Thyroid gland (tissue), 4 donors: ENCODE results near the gene MYEOV.

Source experiments
- POLR2A ChIP-seq, 2 donors: fragments of 450-650 bp; IDR thresholded peaks; one replicate each; pipeline ENCODE4 v1.6.1; 2017; ENCODE audit warnings: antibody characterized with exemption in 2 of 2, mild to moderate bottlenecking in 2 of 2, moderate library complexity in 1 of 2
- TF ChIP-seq, protein P1 (sequence below), 6 experiments: fragments of 200-600 bp in 3 of 6; fragments of 450-650 bp in 3 of 6; sonication (generic) in 3 of 6; IDR thresholded peaks; one replicate each; pipeline ENCODE4 v1.5.1; 2016 to 2019; ENCODE audit warnings: antibody characterized with exemption in 6 of 6, mild to moderate bottlenecking in 2 of 6, inconsistent platforms in 1 of 6, moderate library complexity in 1 of 6

DNA sequence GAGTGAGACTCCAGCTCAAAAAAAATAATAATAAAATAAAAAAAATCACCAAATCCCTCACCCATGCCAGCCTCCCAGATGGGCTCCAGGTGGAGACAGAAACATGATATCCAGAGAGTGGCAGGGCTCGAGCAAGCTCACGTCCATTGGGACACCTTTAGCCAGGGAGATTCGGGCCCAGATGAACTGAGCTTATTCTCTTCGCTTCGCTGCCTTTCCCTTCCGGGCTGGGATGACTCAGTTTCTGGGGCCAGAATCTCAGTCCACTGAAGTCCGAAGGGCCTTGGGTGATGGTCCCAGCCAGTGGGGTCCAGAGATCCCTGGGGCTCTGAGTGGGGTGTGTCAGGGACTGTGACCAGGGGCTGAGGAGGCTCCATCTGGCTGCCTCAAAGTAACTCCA, 23.0 kb upstream of the MYEOV start:
- TF ChIP-seq, protein P1, sequence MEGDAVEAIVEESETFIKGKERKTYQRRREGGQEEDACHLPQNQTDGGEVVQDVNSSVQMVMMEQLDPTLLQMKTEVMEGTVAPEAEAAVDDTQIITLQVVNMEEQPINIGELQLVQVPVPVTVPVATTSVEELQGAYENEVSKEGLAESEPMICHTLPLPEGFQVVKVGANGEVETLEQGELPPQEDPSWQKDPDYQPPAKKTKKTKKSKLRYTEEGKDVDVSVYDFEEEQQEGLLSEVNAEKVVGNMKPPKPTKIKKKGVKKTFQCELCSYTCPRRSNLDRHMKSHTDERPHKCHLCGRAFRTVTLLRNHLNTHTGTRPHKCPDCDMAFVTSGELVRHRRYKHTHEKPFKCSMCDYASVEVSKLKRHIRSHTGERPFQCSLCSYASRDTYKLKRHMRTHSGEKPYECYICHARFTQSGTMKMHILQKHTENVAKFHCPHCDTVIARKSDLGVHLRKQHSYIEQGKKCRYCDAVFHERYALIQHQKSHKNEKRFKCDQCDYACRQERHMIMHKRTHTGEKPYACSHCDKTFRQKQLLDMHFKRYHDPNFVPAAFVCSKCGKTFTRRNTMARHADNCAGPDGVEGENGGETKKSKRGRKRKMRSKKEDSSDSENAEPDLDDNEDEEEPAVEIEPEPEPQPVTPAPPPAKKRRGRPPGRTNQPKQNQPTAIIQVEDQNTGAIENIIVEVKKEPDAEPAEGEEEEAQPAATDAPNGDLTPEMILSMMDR (IDR thresholded peaks at IDR 0.05) = peak in 1 of 6 experiments; percentile 13
- no peak for TF ChIP-seq POLR2A (IDR thresholded peaks at IDR 0.05)
